Kasumi-1 (cell line): ENCODE results near the gene FASTKD2.
A peak's percentile ranks its signal among the peaks of the same experiment; 100 is the strongest.

Experiments
- DNase-seq, 2 experiments: peaks; one replicate each; lab custom pipeline; 2025; lab: John Stamatoyannopoulos, UW

The FASTKD2 gene

DNA sequence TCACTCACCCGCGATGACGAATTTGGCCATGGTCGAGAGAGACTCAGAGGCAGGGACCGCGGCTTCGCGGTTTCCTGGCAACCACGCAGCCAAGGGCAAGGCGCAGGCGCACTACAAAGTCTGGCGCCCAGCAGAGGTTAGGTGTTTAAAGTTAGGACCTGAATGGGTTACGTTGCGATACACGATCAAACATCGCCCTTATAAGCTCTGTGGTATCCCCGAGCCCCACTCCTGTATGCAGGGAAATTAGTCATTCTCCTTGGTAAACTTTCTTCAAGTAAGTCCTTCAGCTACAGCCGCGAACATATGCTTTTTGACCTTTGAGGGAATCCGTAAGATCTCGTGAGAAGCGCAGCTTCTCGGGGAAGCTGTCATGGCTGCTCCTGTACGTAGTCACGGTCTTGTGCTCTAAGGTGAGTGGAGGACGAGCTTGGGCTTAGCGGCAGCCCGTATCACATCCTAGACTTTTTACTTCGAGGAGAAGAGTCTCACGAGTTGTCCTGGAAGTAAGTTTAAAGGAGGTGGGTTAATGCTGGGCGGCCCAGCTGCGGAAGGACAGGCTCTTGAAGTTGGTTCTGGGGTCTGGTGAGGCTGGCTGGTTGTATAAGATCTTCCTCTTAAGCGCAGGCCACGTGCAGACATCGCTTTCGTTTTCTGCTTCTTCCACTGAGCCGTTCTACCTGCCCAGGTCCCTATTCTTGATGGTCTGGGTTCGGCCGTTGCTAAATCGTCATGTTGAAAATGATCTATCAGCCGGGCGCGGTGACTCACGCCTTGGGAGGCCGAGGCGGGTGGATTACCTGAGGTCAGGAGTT, at the start of gene FASTKD2, which contains the start of gene MDH1B:
Gene FASTKD2 (plus strand): TSS at position 365 of the 815 bp plus-strand sequence. CDS start 1,088 bp downstream, outside the sequence.
Gene MDH1B (minus strand): TSS at position 87 of the 815 bp plus-strand sequence. CDS start 57 bp downstream, at position 30.
- peak; percentile 61 to 74 for DNase-seq

DNA sequence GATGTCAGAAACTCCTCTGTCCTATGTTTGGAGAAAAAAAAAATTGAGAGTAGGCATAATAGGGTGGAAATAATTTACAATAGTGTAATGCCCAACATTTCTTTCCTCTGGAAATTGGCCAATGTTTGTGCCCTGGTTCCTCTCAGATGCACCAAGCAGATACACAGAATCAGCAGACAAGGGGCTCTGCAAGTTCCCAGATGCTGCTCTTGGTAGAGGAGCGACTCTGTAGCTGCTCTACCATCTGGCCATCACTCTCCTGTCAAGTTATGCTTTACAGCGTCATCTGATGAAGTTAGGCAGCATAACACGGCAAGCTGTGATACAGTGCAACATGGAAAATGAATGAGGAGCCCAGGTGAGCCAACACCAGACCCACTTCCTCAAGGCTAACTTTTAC, 48.8 kb upstream of the FASTKD2 start:
- no peak for DNase-seq

- no peak for DNase-seq
Observed at GRCh38 chr2:206718296-206718695, 47.1 kb upstream of the FASTKD2 start, which contains the start of gene DYTN. Gene DYTN (minus strand): TSS chr2:206718396. CDS start chr2:206718279, 117 bp downstream.

GRCh38 chr2:206721256-206721920, 44.0 kb upstream of the FASTKD2 start:
- DNase-seq = no peak

DNA sequence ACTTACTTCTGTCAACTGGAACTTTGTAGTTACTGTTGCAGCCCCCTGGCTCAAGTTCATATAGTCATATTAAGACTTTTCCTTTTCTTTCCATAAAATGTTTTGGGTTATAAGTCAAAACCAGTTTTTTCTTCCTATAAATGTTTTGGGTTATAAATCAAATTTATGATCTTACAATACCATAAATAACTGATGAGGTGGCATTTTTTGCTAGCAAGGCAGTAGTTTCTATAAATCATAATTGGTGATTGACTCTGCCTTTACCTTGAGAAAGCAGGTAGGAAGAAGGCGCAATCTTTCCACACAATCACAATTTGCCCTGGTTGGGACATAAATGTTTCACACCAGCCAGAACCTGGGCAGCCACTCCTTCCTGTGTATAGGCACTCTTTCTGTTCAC, 42.1 kb upstream of the FASTKD2 start:
- DNase-seq = no peak

GRCh38 chr2:206727287-206727686, 38.1 kb upstream of the FASTKD2 start:
- DNase-seq = no peak

DNA sequence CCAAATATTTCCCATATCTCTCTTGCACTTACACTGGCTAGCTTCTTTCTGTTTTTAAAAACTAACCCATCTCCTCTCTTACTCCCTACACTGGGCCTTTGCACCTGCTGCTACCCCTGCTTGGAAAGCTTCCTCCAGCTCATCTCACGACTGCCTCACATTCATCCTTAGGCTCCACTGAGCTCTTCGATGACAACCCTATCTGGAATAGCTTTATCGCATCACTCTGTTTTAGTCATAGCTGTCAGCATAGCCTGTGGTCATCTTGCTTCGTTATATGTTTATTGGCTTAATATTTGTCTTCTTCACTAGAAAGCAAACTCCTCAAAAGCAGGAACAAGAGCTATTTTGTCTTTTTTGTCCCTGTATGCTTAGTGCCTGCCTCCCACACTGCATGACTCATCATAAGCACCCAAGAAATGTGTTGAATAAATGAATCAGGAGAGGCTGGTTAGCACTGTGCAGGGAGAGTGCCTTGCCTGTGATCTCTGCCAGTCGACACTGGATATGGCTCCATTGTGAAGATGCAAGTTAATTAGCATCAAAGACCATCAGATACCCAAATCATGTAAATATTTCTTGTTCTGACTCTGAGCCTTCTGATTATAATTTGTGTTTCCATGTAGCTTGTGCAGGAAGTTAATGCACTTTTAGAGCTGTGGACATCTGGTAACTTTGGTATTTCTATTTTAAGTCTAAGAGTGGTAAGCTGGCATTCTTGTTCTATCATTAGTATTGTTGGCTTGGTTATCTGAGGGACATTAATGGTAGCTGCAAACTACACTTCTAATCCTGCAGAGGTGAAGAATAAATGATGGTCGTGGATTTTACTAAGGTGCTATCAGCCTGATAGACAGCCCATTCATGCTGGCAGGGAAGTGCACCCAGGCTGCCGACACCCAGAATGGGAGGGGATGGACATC, 36.9 kb upstream of the FASTKD2 start:
- DNase-seq = no peak

GRCh38 chr2:206733341-206733740, 32.1 kb upstream of the FASTKD2 start:
- no peak for DNase-seq

DNA sequence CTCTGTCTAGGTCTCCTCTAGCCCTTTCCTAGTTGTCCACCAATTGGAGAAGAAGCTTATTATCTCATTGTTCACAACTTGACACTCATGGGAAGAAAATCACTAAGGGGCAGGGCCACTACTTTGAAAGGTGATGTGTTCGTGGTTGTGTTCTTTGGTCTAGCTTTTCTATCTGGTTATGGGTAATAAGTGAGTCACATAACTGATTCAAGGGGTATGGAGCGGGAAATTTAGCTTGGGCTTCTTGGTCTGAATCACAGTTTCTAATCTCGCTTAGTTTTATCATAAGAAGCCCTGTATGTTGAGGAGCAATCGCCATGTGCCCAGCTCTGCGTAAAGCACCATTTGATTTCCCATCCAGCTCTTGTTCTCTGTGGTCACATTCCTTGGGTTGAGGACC, 28.5 kb upstream of the FASTKD2 start:
- DNase-seq = no peak

DNA sequence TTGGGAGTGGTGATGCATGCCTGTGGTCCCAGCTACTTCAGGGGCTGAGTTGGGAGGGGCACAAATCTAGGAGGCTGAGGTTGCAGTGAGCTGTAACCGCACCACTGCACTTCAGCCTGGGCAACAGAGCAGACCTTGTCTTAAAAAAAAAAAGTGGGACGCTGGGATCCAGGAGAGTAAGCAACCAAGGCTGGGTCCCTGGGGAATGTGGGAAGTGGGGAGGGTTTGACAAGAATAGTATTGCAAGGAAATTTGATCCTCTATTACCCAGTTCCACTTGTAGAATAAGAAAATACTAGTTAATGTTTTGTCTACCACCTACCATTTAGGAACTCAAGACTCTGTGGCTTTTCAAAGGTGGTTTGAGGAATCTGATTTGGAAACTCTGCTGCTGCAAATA, 26.1 kb upstream of the FASTKD2 start:
- no peak for DNase-seq

DNA sequence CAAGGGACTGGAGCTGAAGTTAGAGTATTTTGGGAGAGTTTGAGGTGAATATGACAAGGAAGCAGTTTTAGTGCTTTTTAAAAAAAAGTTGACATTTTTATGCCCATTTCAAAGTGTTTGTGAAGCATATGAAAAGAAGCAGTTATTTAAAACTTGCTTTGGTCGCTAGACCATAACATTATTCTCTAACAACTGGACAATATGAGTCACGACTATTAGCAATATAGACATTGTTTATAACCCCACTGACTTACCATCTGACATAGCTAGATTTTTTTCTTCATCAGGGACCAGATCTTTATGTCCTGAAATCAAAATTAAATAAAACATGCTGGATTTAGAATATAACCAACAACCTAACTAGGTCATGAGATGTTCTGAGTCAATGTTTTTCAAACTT, 24.6 kb upstream of the FASTKD2 start:
- no peak for DNase-seq

DNA sequence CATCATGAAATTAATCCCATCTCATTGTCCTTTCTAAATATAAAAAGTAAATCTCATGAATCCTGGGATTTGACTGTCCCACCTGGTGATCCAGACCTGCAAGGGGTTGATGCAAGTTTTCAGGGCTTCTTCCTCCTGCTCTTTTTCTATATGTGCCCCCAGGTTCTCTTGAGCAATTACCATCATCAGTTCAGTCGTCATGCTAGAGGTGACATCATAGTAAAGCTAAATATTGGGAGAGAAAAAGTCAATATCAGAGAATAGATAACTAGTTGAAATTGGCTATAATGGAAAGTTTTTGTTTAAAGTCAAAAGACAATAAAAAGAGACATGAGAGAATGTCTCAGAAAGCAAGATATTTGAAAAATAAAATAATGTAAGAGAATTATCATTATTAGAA, 8.6 kb upstream of the FASTKD2 start:
- no peak for DNase-seq

GRCh38 chr2:206764673-206765241, 649 bp upstream of the FASTKD2 start:
- DNase-seq = no peak

DNA sequence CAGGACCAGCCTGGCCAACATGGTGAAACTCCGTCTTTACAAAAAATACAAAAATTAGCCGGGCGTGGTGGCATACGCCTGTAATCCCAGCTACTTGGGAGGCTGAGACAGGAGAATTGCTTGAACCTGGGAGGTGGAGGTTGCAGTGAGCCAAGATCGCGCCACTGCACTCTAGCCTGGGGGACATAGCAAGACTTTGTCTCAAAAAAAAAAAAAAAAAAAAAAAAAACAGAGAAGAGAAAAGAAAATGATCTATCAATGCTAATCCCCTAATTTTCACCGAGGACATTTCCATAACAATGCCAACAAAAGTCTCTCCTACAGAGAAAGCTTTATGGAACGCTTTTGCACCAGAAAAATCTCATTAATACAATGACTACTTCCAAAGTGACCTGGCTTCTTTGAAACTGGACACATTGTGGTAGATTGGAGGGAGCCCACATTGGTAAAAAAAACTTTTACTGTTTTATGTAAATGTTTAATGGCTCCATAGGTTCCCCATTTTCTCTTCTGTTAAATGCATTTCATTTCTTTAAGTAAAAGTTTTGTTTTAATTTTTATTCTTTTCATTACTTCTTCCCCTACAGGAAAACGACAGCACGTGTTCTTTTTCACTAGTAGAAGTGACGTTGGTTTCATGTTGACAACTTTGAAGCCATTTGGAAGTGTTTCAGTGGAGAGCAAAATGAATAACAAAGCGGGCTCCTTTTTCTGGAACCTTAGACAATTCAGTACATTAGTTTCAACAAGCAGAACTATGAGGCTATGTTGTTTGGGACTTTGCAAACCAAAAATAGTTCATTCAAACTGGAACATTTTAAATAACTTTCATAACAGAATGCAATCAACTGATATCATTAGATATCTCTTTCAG, 888 bp downstream of the FASTKD2 start:
- no peak for DNase-seq

DNA sequence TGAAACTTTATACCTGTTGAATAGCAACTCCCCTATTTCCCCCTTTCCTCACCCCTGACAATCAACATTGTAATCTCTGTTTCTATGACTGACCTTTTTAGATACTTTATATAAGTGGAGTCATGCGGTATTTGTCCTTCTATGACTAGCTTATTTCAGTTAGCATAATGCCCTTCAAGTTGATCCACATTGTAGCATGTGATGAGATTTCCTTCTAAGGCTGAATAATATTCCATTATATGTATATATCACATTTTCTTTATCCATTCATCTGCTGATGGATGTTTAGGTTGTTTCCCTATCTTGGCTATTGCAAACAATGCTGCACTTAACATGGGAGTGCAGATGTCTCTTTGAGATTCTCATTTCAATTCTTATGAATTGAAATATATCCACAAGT, 9.5 kb downstream of the FASTKD2 start:
- no peak for DNase-seq

DNA sequence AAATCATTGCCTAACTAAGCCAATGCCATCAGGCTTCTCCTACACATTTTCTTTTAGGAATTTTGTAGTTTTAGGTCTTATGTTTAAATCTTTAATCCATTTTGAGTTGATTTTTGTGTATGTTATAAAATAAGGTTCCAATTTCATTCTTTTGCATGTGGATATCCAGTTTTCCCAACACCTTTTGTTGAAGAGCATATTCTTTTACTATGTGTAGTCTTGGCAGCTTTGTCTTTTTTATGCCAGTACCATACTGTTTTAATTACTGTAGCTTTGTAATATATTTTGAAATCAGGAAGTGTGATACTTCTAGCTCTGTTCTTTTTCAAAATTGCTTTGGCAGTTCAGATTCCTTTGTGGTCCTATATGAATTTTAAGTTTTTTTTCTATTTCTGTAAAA, 11.0 kb downstream of the FASTKD2 start:
- DNase-seq = no peak

GRCh38 chr2:206780671-206781070, 15.3 kb downstream of the FASTKD2 start:
- DNase-seq = no peak

GRCh38 chr2:206783718-206784117, 18.3 kb downstream of the FASTKD2 start:
- peak in 1 of 2 experiments; percentile 3 for DNase-seq

DNA sequence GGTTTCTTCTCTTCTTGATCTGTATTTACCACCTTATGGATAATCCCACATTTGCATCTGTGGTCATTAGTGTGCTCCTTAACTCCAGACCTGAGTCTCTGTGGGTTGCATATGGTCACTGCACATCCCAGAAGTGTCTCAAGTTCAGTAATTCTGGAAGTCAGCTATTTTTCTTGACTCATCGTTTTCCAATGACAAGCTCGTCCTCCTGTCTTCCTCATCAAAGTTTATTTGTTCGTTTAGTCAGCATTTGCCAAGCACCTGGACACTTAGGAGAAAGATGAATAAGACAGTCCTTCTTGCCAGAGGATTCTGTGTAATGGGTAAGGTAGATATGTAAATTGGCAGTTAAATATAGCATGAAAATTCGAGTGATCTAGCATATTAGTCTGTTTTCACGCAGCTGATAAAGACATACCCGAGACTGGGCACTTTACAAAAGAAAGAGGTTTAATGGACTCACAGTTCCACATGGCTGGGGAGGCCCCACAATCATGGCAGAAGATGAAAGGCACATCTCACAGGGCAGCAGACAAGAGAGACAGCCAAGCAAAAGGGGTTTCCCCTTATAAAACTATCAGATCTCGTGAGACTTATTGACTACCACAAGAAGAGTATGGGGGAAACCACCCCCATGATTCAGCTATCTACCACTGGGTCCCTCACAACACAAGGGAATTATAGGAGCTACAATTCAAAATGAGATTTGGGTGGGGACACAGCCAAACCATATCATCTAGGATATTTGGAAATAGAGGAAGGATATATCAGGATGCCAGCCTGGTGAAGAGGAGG, 19.4 kb downstream of the FASTKD2 start:
- DNase-seq = no peak
